ENCODE results near the gene EMILIN3.

The EMILIN3 gene

DNA sequence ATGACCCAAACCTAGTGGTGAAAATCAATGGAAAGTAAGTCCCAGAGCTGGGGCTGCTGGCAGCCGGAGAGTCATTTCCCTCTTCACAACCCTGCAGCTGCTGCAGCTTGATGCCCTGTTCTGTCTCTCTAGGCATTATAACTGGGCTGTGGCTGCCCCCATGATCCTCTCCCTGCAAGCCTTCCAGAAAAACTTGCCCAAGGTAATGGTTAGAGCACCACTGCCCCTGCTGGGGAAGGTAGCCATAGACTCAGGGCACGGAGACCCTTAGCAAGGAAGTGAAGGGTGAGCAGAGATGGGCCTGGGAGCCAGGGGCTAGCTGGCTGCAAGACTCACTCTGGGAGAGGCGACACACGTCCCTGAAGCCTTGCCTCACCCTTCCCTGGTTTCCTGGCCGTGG lies 14.0 kb downstream of the EMILIN3 start:
- DNase-seq = no peak
- intact Hi-C loops (cut with DNase I) = no loop called here

GRCh38 chr20:41352106-41352505 lies 14.5 kb downstream of the EMILIN3 start:
- DNase-seq = no peak
- intact Hi-C loops (cut with DNase I) = no loop called here

DNA sequence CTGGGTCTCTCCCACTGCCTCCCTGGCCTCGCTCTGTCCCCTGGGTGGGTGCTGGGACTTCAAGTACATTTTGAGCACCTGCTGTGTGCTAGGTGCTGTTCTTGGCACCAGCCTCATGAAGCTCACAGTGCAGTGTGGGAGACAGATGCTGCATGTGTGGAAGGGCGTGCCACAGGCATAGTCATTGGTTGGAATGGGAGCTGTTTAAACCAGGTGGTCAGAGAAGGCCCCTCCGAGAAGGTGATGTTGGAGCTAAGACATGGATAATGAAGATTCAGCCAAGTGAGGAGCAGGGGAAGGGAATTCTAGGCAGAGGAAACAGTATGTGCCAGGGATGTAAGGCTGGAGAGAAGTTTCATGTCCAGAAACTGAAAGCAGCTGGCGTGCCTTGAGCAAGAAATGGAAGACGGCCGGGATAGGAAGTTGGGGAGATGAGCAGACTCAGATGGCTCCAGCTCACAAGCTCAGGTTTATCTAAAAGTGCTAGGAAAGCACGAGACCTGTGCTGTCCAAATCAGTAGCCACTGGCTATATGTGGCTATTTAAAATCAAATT lies 16.1 kb downstream of the EMILIN3 start:
- intact Hi-C loops (cut with DNase I) = no loop called here
- no peak for DNase-seq

DNA sequence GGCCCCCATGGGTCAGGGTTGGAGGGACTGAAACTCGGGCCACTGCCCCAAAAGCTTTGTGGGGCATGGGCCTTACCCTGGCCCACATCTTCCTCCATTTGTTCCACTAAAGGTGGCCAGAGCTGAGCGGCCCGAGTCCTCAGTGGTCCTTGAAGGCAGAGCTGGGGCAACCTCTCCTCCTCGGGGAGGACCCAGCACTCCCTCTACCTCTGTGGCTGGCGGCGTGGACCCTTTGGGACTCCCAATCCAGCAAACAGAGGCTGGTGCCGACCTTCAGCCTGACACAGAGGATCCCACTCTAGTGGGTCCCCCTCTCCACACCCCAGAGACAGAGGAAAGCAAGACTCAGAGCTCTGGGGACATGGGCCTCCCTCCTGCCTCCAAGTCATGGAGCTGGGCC lies 16.7 kb downstream of the EMILIN3 start:
- DNase-seq = no peak
- intact Hi-C loops (cut with DNase I) = no loop called here

DNA sequence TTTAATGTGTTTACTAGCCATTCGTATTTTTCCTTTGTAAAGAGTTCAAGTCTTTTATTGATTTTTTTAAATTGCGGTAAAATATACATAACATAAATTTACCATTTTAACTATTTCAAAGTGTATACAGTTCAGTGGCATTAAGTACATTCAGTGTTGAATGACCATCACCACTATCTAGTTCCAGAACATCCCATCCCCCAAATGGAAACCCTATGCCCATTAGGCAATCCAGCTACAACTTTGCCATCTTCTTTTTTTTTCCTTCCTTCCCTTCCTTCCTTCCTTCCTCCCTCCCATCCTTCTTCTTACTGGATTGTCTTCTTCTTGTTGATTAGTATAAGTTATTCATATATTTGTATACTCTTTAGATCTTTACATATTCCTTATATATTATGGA lies 17.4 kb downstream of the EMILIN3 start:
- intact Hi-C loops (cut with DNase I) = no loop called here
- no peak for DNase-seq

GRCh38 chr20:41348430-41349172 lies 18.0 kb downstream of the EMILIN3 start:
- intact Hi-C loops (cut with DNase I) = no loop called here
- no peak for DNase-seq

- intact Hi-C loops (cut with DNase I) = no loop called here
- no peak for DNase-seq
Measured at GRCh38 chr20:41347523-41348429, 18.8 kb downstream of the EMILIN3 start.

DNA sequence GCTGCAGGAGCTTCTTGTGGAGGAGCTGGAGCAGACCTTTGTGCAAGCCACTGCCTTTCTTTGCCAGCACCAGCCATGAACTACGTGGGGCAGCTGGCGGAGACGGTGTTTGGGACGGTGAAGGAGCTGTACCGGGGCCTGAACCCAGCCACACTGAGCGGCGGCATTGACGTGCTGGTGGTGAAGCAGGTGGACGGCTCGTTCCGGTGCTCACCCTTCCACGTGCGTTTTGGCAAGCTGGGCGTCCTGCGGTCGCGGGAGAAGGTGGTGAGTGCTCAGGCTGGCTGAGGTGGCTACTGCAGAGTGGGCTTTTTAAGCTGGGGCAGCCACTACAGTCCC lies 20.9 kb downstream of the EMILIN3 start:
- no peak for DNase-seq
- intact Hi-C loops (cut with DNase I) = no loop called here

- DNase-seq = no peak
- intact Hi-C loops (cut with DNase I) = loop anchor here (5.0 kb wide), 2 partner anchors 93 to 173 kb away; no protein-coding TSS in a partner anchor
Measured at GRCh38 chr20:41344938-41345728, 21.5 kb downstream of the EMILIN3 start.

DNA sequence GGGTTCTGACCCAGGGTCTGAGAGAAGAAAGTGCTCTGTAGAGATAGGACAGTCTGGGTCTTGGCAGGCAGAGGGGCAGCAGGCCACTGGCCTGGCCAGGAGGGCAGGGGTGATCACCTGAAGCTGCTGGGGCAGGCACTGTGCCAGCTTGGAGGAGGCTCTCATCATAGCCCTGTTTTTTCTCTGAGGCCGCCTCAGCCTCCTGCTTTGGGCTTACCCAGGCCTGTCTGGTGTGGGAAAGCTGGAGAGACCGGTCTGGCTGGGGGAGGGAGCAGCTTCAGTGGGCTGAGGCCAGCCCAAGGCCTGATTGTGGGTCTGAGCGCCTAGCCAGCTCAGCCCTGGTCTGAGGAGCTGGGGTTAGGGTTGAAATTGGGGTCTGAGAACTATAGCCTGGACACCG lies 22.1 kb downstream of the EMILIN3 start:
- intact Hi-C loops (cut with DNase I) = loop anchor here (5.0 kb wide), 2 partner anchors 92 to 172 kb away; no protein-coding TSS in a partner anchor
- no peak for DNase-seq

DNA sequence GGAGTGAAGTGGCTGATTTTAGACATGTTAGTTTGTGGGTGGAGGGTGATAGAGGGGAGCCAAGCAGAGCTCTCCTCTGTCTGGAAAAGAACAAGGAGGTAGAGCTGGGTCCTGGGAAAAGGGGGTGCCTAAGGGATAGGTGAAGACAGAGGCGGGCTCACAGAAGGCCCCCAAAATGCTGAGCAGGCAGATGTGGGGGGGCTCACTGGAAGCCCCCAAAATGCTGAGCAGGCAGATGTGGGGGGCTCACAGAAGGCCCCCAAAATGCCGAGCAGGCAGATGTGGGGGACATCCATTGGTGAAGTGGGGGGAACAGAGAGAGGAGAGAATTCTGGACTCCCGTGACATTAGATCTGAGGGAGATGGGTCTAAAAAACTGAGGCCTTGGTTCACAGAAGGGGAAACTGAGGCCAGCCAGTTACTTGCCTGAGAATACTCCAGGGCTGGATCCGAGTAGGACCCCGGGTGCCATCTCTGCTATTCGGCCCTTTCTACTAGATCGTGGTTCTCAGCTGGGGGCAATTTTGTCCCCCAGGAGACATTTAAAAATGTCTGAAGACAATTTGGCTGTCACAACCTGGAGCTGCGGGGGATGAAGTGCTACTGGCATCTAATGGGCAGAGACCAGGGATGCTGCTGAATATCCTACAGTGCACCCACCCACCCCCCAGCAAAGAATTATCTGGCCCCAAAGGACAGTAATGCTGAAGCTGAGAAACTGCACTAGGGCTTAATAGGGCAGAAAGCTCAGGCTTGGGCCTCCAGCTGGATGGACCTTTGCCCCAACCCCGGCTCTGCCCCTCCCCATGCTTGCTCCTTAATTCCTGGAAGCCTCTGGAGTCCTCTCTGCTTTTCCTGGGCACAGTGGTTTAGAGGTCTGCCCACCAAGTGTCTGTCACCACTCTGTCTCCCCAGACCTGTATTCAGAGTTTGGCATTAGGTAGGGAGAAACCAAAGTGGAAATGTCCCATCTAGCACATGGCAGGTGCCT lies 23.8 kb downstream of the EMILIN3 start:
- no peak for DNase-seq
- intact Hi-C loops (cut with DNase I) = loop anchor here (5.0 kb wide), 2 partner anchors 90 to 170 kb away; no protein-coding TSS in a partner anchor

DNA sequence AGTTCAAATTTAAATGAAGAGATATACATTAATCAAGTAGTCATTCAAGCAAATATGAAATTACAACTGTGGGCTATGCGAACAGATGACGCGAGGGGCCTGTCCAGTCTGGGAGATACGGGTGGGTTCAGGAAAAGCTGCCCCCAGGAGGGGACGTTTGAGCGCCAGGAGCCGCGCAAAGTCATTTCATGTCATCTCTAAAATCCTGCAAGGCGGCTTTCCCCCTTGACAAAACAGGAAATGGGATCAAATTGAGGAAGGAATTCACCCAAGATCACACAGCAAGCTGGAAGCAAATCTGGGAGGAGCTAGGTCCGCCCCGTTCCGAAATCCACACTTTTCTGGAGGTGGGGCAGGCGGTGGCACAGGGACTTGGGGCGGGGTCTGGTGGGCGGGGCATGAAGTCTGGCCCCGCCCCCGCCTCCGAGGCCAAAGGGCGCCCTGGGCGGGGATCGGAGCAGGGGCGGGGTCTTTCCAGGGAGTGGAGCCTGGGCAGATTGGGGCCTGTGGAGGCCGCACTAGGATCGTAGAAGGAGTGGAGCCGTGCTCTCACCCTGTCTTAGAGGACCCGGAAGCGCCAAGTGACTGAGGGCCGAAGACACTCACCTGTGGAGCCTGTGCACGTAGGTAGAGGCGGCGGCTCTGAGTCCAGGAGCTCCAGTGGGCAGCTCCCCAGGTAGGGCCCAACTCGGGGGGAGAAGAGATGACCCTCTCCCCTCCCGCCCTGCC lies 26.1 kb downstream of the EMILIN3 start, which contains the start of gene LPIN3:
Gene LPIN3, plus strand, starts transcription at position 495 of the 729 bp plus-strand sequence. CDS start 4,983 bp downstream, outside the sequence.
- peak in 40 of 42 donors; percentile 29 to 77 (median 55) for DNase-seq
- intact Hi-C loops (cut with DNase I) = loop anchor here (5.0 kb wide), 2 partner anchors 88 to 168 kb away; no protein-coding TSS in a partner anchor

DNA sequence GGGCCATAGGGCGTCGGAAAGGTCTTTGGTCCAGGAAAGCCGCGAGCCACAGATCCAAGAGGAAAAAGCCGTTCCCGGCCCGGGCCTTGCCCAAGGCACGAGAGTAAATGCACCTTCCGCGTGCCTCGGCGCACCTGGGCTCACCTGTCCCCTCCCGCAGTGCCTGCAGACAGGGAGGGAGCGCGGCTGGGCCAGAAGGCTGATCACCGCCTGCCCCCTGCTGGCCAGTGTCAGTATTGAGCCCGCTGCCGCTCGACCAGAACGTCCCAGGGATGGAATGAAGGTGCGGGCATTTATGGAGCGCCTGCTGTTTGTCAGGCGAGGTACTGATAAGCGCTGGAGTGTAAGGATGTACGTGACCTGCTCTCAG lies 26.7 kb downstream of the EMILIN3 start:
- intact Hi-C loops (cut with DNase I) = loop anchor here (5.0 kb wide), 2 partner anchors 88 to 168 kb away; no protein-coding TSS in a partner anchor
- DNase-seq = peak; percentile 74 to 94 (median 86)

- DNase-seq = no peak
- intact Hi-C loops (cut with DNase I) = no loop called here
Measured at GRCh38 chr20:41336711-41337492, 29.7 kb downstream of the EMILIN3 start.

DNA sequence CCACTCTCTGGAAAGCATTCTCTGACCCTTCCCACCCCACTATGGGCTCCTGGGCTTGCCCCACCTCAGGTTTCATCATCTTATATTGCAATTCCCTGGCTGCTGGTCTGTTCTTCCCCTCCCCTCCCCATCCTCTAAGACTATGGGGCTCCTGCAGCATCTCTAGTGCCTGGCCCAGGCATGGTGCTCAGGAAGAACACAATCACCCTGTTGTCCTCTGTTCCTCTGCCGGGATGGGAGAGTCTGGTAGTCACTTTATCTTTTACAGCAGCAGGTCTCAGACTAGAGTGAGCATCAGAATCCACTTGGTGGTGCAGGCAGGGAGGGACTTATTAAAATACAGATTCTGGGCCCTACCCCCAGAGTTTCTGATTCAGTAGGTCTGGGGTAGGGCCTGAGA lies 31.0 kb downstream of the EMILIN3 start:
- peak in 1 of 42 donors; percentile 20 for DNase-seq
- intact Hi-C loops (cut with DNase I) = no loop called here
